GM21360 (cell line): ENCODE data around the gene PARP12.

ENCODE experiments used
- ATAC-seq: cut with Tn5 transposase; IDR thresholded peaks from one replicate; pipeline ENCODE4 v1.9.1; 2021; ENCODE audit warnings: mild to moderate bottlenecking, moderate library complexity; ENCODE audit not compliant: unreplicated experiment

PARP12 gene

GRCh38 chr7:140060243-140060630 lies 2.5 kb downstream of the PARP12 start:
- ATAC-seq: no peak

- no peak for ATAC-seq
Observed at GRCh38 chr7:140059273-140060242, 3.2 kb downstream of the PARP12 start.

DNA sequence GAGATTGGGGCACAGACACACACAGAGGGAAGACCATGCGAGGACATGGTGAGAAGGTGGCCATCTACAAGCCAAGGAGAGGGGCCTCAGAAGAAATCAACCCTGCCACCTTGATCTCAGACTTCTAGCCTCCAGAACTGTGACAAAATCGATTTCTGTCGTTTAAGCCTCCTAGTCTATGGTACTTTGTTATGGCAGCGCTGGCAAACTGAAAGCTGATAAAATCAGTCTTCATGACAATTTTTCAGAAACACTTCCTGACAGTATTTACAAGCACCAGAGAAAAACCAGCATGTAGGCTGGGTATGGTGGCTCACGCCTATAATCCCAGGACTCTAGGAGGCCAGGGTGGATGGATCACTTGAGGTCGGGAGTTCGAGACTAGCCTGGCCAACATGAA lies 4.2 kb downstream of the PARP12 start:
- ATAC-seq: no peak

GRCh38 chr7:140057143-140057535 lies 5.6 kb downstream of the PARP12 start:
- no peak for ATAC-seq

DNA sequence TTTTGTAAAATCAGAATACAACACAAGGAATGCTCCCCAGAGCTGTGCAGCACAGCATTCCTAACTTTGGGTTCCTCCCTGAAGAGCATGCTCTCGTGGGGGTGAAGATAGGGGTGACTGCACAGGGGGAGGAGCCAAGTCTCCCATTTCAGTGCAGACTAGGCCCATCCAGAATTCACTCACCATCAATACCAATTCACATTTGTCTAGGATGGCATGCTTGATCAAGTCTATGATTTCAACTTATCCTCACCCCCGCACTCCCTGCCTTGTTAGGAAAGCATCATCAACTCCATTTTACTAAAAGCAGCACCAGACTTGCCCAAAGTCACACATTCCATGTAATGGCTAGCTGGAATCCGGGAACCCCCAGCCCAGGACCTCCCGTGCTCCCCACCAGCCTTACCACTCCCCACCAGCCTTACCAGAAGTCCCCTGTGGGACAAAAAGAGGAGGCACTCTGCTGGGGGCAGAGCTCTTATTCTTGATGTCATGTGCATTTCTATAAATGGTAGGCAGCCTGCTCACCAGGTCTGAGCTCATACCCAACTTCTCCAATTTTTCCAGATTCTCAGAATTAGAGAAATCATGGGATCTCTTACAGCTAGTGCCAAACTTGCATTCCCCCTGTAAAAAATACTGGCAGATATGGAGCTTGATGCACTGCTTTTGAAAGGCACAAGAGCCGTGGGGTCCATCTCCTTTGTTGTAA lies 6.2 kb downstream of the PARP12 start:
- no peak for ATAC-seq

DNA sequence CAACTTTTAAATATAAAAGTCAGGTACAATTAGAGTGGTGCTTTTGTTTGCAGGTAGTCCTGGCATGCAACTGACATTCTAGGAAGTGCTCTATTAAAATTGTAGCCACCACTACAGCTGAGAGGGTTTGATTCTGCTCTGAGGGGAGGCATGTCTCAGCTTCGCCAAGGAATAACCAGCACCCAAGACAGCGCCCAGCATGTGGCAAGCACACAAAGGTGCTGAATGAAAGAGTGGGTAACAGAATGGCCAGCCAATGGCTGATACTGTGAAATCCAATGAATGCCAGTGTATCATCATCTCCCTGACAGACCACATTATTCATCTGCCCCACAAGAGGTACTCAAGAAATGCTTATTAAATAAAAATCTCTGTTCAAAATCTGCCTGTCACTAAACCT lies 6.9 kb downstream of the PARP12 start:
- no peak for ATAC-seq

- no peak for ATAC-seq
Observed at GRCh38 chr7:140054751-140055150, 8.0 kb downstream of the PARP12 start.

DNA sequence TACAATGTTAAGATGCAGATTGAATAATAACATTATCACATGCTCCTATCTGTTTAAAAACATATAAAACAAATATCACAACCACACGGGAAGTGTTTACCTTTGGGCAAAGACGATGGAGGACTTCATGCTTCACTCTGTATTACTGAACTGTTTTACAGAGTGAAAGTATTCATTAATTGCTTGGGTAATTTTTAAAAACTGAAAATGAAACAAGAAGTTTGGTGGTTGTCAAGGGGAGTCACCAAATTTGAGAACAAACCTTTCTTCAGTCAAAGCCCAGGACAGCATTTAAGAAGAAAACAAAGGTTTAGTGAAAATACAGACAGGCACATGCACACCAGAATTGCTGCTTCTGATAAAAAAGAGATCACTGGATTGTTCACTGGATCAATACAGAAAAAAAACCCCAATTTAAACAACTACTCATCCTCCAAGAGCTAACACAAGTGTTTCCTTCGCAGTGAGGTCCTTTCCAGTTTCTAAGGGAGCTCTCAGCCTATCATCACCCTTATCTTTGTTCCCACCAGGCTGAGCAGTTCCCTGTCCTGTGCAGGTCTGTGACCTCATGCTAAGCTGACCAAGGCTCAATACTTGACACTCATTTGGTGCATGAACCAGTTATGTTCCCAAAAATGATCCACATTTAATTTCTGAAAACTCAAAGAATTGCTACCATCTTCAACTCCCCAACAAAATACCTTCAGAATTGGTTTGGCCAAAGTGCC lies 8.8 kb downstream of the PARP12 start:
- peak; percentile 83 for ATAC-seq

GRCh38 chr7:140051820-140052219 lies 10.9 kb downstream of the PARP12 start:
- ATAC-seq: no peak

GRCh38 chr7:140050100-140050499 lies 12.7 kb downstream of the PARP12 start:
- no peak for ATAC-seq

DNA sequence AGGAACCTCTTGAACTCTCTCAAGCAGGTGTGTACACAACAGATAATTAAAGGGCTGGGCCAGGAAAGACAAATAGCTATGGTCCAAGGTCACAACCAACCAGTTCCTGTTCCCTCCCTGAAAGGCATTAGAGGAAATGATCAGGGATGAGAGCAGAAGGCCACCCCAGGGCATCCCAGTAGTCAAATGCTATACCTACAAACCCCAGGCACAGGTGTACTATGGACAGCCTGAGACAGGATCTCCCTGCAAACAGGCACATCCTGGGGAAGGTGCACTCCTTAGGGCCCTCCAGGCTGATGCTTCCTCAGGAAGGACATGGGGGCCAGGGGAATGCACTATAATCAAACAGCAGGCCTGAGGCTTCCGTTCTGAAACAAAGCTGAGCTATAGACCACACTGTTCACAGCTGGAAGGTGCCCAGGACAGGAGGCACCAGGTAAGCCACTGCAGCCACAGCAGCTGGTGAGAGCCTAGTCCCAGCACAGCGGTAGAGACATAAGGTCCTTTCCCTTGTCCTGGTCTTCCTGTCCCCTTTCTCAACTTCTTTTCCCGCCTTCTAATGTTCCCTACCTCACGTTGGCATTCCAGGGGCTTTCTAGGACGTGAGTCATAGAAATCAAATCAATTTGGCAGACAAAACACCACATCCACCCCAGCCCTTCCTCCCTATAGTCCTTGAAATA lies 13.3 kb downstream of the PARP12 start:
- no peak for ATAC-seq

GRCh38 chr7:140048989-140049338 lies 13.8 kb downstream of the PARP12 start:
- no peak for ATAC-seq

DNA sequence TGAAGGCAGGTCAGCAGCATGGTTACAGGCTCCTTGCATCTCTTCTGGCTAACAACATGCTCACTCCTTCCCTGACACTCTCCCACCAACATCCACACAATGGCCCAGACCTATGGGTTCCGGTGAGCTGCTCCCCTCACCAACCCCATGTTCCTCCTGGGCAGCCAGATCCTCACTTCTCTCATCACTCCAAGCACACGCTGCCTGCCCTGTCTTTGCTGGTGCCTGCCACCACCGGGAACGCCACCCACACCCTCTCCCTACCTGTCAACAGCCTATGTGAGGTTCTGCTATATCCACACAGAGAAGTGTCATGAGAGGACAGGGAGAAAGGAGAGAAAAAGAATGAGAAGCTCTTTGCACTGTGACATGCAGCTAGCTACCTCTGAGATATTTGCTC lies 14.6 kb downstream of the PARP12 start:
- no peak for ATAC-seq

DNA sequence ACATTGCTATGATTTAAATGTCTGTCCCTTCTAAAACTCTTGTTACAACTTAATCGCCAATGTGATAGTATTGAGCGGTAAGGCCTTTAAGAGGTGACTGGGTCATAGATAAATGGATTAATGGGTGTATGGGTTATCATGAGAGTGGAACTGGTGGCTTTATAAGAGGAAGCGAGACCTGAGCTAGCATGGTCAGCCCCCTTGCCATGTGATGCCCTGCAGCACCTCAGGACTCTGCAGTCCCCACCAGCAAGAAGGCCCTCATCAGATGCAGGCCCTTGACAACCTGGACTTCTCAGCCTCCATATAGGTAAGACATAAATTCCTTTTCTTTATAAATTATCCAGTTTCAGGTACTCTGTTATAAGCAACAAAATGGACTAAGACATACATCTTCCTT lies 15.6 kb downstream of the PARP12 start:
- no peak for ATAC-seq

- ATAC-seq: no peak
Observed at GRCh38 chr7:140045697-140046096, 17.1 kb downstream of the PARP12 start.

GRCh38 chr7:140044251-140044650 lies 18.5 kb downstream of the PARP12 start:
- ATAC-seq: no peak

DNA sequence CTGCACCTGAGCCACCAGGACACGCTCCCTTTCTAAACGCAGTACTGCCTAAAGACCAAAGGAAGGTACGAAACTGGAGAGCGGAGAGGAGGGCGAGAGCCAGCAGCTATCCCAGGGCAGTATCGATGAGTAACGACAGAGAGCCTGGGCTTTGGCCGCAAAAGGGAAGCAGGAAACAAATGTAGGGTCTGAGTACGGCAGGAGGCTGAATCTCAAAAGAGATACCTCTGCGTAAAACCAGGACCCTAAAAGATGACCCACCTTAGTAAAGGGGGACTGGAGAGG lies 20.4 kb downstream of the PARP12 start:
- ATAC-seq: no peak

GRCh38 chr7:140041659-140042385 lies 20.9 kb downstream of the PARP12 start:
- ATAC-seq: no peak

GRCh38 chr7:140039896-140040295 lies 22.9 kb downstream of the PARP12 start:
- no peak for ATAC-seq

DNA sequence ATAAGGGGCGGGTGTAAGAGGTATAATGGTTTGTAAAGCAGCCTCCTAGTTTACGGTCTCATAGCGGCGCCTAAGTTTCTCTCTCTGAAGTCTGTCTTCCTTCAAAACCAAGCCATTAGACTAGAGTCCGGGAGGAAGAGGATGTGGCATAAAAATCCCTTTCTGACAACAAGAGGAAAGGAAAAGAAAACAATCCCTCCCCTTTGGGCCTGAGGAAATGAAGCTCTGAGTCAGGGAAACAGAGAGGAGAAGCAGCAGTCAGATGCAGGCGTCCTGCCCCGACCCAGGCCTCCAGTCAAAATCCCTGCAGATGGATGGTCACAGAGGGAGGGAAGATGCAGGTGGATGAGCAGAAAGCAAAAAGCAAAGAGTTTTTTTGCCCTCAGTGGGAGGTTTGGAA lies 23.7 kb downstream of the PARP12 start:
- no peak for ATAC-seq
